Measurements from ENCODE around the gene CFL2. TPM values are rescaled to one million over a fixed set of nuclear protein-coding genes. Genes with fewer than 3 reads are reported as not detected.

Gene CFL2
- total RNA-seq, 2 experiments from 2014 or later = 7.6 to 8.8 TPM

DNA sequence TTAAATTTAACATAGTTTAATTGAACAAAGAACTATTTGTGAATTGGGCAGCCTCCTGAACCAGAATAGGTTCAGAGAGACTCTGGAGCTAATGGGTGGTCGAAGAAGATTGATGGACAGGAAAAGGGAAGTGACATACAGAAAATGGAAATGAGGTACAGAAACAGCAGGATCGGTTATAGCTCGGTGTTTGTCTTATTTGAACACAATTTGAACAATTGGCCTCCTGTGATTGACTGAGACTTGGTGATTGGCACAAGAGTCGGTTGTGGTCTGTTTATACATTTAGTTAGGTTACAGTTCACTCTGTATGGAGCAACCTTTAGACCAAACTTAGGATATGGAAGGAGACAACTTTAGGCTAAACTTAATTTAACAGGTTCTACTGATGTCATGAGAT, 18.4 kb upstream of the CFL2 start:
- DNase-seq = no peak
- Mint-ChIP-seq H3K9me3 (no peaks in the 10 kb centered on the region), H3K4me3 (no peak overlapping the region), H3K27ac (no peak overlapping the region), H3K27me3 (peaks cover 1% of the 10 kb centered on the region), H3K4me1 (ENCODE audit: low read depth) (no peaks in the 10 kb centered on the region), H3K36me3 (no peaks in the 10 kb centered on the region)
- POLR2A ChIA-PET = no interaction called here
- intact Hi-C loops (cut with micrococcal nuclease) = no loop called here
- CTCF ChIA-PET = interaction anchor here (1.2 to 1.8 kb wide), 2 partner anchors 10 to 60 kb away, joined by 5 to 25 read pairs; no protein-coding TSS in a partner anchor

DNA sequence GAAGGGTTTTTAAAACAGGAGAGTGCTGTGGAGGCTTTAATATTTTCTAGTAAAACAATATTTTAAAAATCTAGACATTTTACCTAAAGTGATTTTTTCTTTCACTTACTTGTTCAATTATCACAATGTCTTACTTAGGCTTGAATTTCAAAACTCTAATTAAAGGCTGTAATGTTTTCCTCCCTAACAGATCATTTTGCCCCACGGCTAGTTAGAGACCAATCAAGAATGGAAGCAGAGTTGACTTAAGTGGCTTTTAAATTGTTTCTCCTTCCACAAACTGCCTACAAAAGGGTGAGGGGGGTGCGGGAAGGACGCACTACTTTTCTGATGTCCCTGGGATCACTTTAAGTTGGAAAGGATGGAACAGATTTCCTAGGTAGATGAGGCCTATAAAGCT, 9.5 kb upstream of the CFL2 start:
- Mint-ChIP-seq H3K27me3 (no peaks in the 10 kb centered on the region), H3K27ac (no peak overlapping the region), H3K36me3 (no peaks in the 10 kb centered on the region), H3K9me3 (no peaks in the 10 kb centered on the region), H3K4me3 (no peak overlapping the region), H3K4me1 (ENCODE audit: low read depth) (peaks cover 6% of the 10 kb centered on the region)
- CTCF ChIA-PET = interaction anchor here (0.6 to 4.1 kb wide), 10 partner anchors 9 to 689 kb away, joined by 3 to 130 read pairs (median 11); partner anchors contain the start of gene CFL2
- no peak for DNase-seq
- intact Hi-C loops (cut with micrococcal nuclease) = loop anchor here (1.0 to 5.0 kb wide), 3 partner anchors 9 to 392 kb away; no protein-coding TSS in a partner anchor
- POLR2A ChIA-PET = no interaction called here

DNA sequence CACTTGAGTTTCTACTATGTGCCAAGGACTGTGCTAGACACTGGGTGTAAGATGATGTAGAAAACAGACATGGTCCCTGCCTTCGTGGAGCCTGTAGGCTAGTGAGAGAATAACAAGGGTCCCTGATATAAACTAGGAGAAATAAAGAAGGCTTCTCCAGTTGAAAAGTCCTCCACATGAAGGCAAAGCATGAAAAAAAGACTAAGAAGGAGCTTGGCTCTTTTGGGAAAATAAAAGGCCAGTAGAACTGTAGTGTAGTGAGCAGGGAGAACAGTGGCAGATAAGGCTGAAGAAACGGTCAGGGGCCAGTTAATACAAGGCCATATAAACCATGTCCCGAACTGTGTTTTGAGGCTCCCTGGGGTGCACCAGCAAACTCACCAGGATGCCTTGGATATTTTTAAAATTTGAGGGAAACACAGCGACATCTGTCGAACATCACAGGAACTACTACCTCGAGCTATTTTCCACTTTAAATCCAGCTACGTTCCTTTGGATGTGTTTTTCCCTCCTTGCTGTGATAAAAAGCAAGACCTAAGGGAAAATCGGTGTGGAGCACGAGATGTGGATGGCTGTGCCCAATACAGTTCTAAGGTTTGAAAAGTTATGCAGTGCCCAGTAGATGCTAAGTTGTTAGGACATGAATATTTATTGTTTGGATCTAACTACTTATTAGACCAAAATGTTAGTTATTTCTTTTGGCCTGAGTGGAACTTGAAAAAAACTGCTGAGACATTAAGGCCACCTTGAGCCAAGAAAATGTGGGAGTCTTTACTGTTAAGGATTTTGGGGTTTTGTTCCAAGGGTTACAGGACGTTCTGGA, 8.5 kb upstream of the CFL2 start:
- intact Hi-C loops (cut with micrococcal nuclease) = loop anchor here (1.0 to 5.0 kb wide), 3 partner anchors 8 to 391 kb away; no protein-coding TSS in a partner anchor
- Mint-ChIP-seq H3K27me3 (peaks cover 1% of the 10 kb centered on the region), H3K4me1 (ENCODE audit: low read depth) (peaks cover 8% of the 10 kb centered on the region), H3K27ac (no peak overlapping the region), H3K4me3 (no peak overlapping the region), H3K9me3 (no peaks in the 10 kb centered on the region), H3K36me3 (no peaks in the 10 kb centered on the region)
- ChIA-PET POLR2A (interaction anchor here (0.5 to 0.6 kb wide), 2 partner anchors 16 to 323 kb away, joined by 3 read pairs; partner anchors contain the start of gene FAM177A1), CTCF (interaction anchor here (0.6 to 4.1 kb wide), 34 partner anchors 9 to 690 kb away, joined by 3 to 130 read pairs (median 4); partner anchors contain the start of genes CFL2 and FAM177A1)
- DNase-seq = peak; percentile 48

DNA sequence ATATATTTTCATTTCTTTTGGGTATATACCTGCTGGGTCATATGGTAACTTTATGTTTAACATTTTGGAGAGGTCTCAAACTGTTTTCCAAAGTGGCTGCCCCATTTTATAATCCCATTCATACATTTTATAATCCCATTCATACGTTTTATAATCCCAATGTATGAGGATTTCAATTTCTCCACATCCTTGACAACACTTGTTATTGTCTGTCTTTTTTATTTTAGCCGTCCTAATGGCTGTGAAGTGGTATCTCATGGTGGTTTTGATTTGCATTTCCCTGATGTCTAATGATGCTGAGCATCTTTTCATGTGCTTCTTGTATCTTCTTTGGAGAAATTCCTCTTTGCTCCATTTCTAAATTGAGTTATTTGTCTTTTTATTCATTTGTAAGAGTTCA, 6.7 kb upstream of the CFL2 start:
- Mint-ChIP-seq H3K27ac (no peak overlapping the region), H3K36me3 (no peaks in the 10 kb centered on the region), H3K4me3 (no peak overlapping the region), H3K27me3 (peaks cover 1% of the 10 kb centered on the region), H3K9me3 (no peaks in the 10 kb centered on the region), H3K4me1 (ENCODE audit: low read depth) (peaks cover 8% of the 10 kb centered on the region)
- no peak for DNase-seq
- ChIA-PET CTCF (interaction anchor here (7.0 kb wide), 1 partner anchor 49 kb away, joined by 38 read pairs; no protein-coding TSS in a partner anchor), POLR2A (no interaction called here)
- intact Hi-C loops (cut with micrococcal nuclease) = loop anchor here (5.0 kb wide), 1 partner anchor 389 kb away; no protein-coding TSS in a partner anchor

DNA sequence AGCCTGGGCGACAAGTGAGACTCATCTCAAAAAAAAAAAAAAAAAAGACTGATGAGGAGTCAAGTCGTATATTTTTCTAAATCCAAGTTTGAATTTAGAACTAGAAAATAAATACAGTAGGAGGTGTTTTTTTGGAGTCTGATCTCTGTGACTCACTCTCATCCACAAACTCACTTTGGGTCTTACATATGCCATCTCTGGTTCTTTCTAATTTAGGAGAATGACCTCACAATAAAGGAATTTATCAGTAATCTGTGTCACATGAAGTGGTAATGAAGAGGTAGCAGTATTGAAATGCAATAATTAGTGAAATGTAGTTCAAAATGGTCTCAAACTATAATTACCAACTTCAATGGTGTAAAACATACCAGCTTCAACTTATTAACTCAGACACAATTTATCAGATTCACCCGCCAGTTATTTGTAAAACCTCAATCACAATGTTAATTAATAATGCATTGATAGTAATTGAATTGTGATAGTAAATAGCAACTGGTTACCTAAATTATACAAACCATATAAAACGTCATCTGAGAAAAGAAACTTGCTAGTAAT, 4.4 kb upstream of the CFL2 start:
- H3K4me3 Mint-ChIP-seq = no peak overlapping the region
- intact Hi-C loops (cut with micrococcal nuclease) = no loop called here

DNA sequence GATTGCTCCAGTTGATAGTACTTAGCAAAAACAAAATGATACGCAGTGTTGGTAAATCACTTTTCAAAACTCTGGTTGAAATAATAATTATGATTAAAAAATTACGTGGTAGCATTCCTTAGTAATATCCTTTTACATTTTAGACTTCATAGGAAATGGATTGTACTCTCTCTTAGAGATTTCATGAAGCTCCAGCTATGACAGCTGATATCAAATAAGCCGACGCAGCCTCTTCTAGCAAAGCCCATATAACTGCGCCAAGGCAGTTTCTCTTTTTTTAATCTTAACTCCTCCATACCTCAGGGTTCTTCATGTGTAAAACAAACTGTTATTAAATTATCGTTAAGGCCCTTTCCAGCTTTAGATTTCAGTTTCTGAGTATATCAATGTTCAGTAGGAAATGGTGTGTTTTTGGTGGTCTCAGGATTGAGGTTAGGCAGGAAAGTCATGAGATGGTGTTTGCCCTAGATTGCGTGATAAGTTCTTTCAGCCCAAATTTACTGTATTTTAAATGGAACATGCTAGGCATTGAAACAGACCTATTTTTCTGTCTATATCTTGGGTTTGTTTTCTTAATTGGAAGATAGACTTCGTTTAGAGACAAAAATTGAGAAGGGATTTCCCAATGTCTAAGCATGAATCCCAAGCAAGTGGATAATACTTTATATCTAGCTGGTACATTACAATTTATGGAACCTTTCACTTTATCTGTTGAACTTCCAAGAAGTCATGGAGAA, 902 bp upstream of the CFL2 start:
- no peak for DNase-seq
- H3K36me3 Mint-ChIP-seq = peaks cover 17% of the 10 kb centered on the region
- H3K27me3 Mint-ChIP-seq = peaks cover 1% of the 10 kb centered on the region
- POLR2A ChIA-PET = no interaction called here
- intact Hi-C loops (cut with micrococcal nuclease) = loop anchor here (1.0 to 2.0 kb wide), 4 partner anchors 8 to 332 kb away; partner anchors contain the start of genes FAM177A1 and SRP54
- CTCF ChIA-PET = interaction anchor here (1.5 to 7.0 kb wide), 3 partner anchors 8 to 43 kb away, joined by 3 to 38 read pairs (median 16); no protein-coding TSS in a partner anchor
- H3K9me3 Mint-ChIP-seq = no peaks in the 10 kb centered on the region
- peaks cover 24% of the 10 kb centered on the region for H3K4me1 Mint-ChIP-seq (ENCODE audit: low read depth)
- peak overlapping the region; percentile 71 for H3K4me3 Mint-ChIP-seq
- peak overlapping the region; percentile 74 for H3K27ac Mint-ChIP-seq

More for the DNA sequence above, 4.4 kb upstream of the CFL2 start:
- Mint-ChIP-seq H3K36me3 (peaks cover 2% of the 10 kb centered on the region), H3K4me1 (ENCODE audit: low read depth) (peaks cover 14% of the 10 kb centered on the region), H3K27ac (no peak overlapping the region), H3K27me3 (peaks cover 1% of the 10 kb centered on the region), H3K9me3 (no peaks in the 10 kb centered on the region)
- DNase-seq = no peak
- POLR2A ChIA-PET = no interaction called here
- CTCF ChIA-PET = interaction anchor here (1.0 to 7.0 kb wide), 2 partner anchors 42 to 47 kb away, joined by 3 to 38 read pairs; no protein-coding TSS in a partner anchor

DNA sequence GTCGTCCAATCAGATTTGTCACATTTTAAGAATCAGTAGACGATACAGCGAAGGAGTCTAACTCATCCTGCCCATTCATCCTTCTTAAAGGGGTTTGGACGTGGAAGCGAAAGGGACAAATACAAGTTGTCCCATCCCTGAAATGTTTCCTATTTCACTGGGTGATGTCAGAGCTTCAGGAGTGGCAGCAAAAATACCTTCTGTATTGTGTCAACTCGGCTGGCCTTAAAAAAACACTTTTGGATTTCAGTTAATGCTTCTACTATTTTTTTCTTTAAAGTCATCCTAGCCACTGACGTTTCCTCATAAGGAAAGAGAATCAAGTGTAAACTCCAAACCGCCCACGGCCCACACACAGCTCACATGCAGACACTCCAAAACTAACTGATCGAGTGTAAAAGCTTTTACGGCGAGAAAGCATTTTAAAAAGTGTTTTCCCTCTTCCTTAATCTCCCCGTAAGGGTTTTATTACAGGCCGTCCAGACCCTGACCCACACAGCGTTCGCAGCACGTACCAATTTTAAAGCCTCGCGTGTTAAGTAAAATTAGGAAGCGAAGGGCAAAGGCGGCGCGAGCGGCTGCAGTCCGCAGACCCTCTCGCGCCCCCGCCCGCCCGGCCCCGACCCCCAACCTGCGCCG, 593 bp downstream of the CFL2 start:
- intact Hi-C loops (cut with micrococcal nuclease) = loop anchor here (1.0 to 2.0 kb wide), 7 partner anchors 41 to 705 kb away; partner anchors contain the start of genes FAM177A1 and SRP54
- ChIA-PET CTCF (interaction anchor here (1.5 to 2.4 kb wide), 2 partner anchors 10 to 14 kb away, joined by 3 to 16 read pairs; no protein-coding TSS in a partner anchor), POLR2A (interaction anchor here (0.7 to 1.5 kb wide), 4 partner anchors 28 to 703 kb away, joined by 3 to 4 read pairs (median 4); partner anchors contain the start of genes BAZ1A and NFKBIA)

DNA sequence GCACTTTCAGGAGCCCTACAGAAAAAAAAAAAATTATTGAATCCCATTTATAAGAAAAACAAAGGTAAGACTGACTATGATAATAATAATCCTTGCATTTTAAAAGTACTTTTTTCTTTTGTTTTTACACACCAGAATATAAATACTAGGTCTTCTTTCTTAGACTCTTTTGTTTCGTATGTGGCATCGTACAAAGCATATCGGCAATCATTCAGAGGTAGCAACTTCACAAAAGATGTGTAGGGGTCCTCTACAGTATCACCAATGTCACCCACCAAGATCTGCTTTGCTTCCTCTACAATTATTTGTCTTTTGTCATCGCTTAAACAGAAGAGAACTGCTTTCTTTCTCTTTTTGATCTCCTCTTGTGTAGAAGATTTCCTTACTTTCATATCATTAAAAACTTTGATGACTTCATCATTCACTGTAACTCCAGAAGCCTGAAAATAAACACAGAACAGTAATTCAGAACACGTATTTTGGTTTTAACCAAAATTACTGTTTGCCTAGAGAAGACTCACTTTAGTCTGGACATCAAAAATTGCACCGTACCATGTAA, 1.2 kb downstream of the CFL2 start:
- Mint-ChIP-seq H3K36me3 (peaks cover 17% of the 10 kb centered on the region), H3K9me3 (no peaks in the 10 kb centered on the region), H3K27me3 (peaks cover 1% of the 10 kb centered on the region), H3K27ac (peak overlapping the region; percentile 89), H3K4me1 (ENCODE audit: low read depth) (peaks cover 23% of the 10 kb centered on the region), H3K4me3 (peak overlapping the region; percentile 94)
- CTCF ChIA-PET = interaction anchor here (2.4 kb wide), 1 partner anchor 10 kb away, joined by 16 read pairs; no protein-coding TSS in a partner anchor
- intact Hi-C loops (cut with micrococcal nuclease) = loop anchor here (2.0 kb wide), 2 partner anchors 218 to 706 kb away; no protein-coding TSS in a partner anchor
- POLR2A ChIA-PET = interaction anchor here (0.7 to 1.5 kb wide), 4 partner anchors 29 to 703 kb away, joined by 3 to 4 read pairs (median 4); partner anchors contain the start of genes BAZ1A and NFKBIA
- no peak for DNase-seq

More for the DNA sequence above, 593 bp downstream of the CFL2 start:
- peaks cover 24% of the 10 kb centered on the region for H3K4me1 Mint-ChIP-seq (ENCODE audit: low read depth)
- H3K4me3 Mint-ChIP-seq = peak overlapping the region; percentile 94
- H3K27ac Mint-ChIP-seq = peak overlapping the region; percentile 89
- H3K27me3 Mint-ChIP-seq = peaks cover 1% of the 10 kb centered on the region
- peaks cover 17% of the 10 kb centered on the region for H3K36me3 Mint-ChIP-seq
- no peaks in the 10 kb centered on the region for H3K9me3 Mint-ChIP-seq
- peak; percentile 65 for DNase-seq

DNA sequence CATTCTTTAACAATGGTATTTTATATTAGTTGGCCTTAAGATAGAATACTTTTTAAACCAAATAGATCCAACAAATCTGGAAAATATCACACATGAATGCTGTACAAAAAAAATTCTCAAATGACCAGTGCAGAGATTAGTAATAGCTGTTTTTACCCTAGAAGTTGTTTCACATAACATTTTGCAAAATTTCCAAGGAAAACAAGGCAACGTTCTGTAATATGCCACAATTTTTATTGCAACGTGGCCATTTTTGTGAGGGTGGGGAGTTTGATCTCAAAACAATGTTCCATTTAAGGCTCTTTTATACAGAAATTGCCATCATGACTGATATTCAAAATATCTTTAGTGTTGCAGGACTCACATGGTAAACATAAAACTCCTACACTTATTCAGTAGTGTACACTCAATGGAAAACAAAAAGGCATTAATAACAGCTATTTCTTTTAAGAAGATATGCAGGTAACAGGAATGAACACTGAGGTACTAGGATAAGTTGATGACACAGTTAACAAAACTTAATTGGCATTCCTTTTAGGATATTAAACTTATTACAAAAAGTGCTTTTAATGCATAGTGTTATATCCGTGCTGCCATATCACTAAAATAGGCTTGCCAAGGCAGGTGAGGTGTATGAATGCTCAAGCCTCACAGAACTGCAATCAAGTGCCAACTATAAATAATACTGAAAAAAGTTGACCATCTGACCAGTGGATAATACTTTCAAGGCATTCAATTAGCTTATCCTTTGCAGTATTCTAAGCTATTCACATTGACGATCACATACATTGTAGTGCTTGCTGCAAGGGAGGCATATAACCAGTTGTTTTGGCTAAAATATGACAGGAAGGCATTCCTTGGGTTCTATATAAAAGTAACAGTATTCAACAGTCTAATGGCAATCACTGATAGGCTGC, 2.3 kb downstream of the CFL2 start:
- ChIA-PET CTCF (interaction anchor here (0.9 to 5.3 kb wide), 2 partner anchors 11 to 39 kb away, joined by 3 to 35 read pairs; no protein-coding TSS in a partner anchor), POLR2A (no interaction called here)
- Mint-ChIP-seq H3K27me3 (no peaks in the 10 kb centered on the region), H3K9me3 (no peaks in the 10 kb centered on the region), H3K27ac (no peak overlapping the region), H3K4me3 (no peak overlapping the region), H3K4me1 (ENCODE audit: low read depth) (peaks cover 22% of the 10 kb centered on the region), H3K36me3 (peaks cover 17% of the 10 kb centered on the region)
- intact Hi-C loops (cut with micrococcal nuclease) = loop anchor here (2.0 kb wide), 2 partner anchors 219 to 707 kb away; no protein-coding TSS in a partner anchor
- no peak for DNase-seq

DNA sequence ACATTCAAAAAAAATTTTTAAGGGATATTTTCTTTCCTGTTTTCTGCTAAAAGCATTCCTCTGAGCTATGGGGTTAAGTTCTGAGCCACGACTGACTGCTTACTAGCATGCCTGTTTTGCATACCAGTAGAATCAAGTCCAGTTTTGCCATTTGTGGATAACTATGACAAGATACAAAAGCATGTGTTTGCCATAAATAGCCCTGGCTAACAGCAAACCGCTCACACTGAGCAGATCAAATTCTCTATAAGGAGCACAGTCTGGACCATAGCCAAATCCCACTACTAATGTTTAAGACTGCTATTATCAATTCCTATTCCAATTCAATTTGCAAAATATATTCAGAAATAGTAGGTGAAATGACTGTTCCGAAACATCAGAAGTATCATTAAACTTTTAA, 3.2 kb downstream of the CFL2 start:
- Mint-ChIP-seq H3K4me3 (no peak overlapping the region), H3K9me3 (no peaks in the 10 kb centered on the region), H3K27me3 (no peaks in the 10 kb centered on the region), H3K27ac (no peak overlapping the region), H3K4me1 (ENCODE audit: low read depth) (peaks cover 22% of the 10 kb centered on the region), H3K36me3 (peaks cover 17% of the 10 kb centered on the region)
- DNase-seq = no peak
- ChIA-PET POLR2A (interaction anchor here (0.6 kb wide), 1 partner anchor 31 kb away, joined by 4 read pairs; no protein-coding TSS in a partner anchor), CTCF (interaction anchor here (0.7 to 5.3 kb wide), 2 partner anchors 12 to 55 kb away, joined by 3 to 35 read pairs; no protein-coding TSS in a partner anchor)
- intact Hi-C loops (cut with micrococcal nuclease) = no loop called here

All from activated CD4-positive, alpha-beta memory T cell treated with anti-CD3 and anti-CD28 coated beads for 36 hours (primary cell).